OCI-LY1 (cell line): ENCODE data around the gene CENPU.

Experiments used
- EZH2 ChIP-seq: fragments of 200-600 bp; sonication (generic), shearing (Covaris generic); IDR thresholded peaks from 2 replicates; pipeline ENCODE4 v1.8.0; 2017; ENCODE audit warnings: borderline replicate concordance, mixed run types, mild to moderate bottlenecking, antibody characterized with exemption, low read length, moderate library complexity, mixed read lengths
- TF ChIP-seq, protein P1 (sequence below): fragments of 200-600 bp; sonication (generic), shearing (Covaris generic); IDR thresholded peaks from 2 replicates; pipeline ENCODE4 v1.5.1; 2017; ENCODE audit warnings: mild to moderate bottlenecking, antibody characterized with exemption, low read length, moderate library complexity, mixed read lengths

- TF ChIP-seq, protein P1, sequence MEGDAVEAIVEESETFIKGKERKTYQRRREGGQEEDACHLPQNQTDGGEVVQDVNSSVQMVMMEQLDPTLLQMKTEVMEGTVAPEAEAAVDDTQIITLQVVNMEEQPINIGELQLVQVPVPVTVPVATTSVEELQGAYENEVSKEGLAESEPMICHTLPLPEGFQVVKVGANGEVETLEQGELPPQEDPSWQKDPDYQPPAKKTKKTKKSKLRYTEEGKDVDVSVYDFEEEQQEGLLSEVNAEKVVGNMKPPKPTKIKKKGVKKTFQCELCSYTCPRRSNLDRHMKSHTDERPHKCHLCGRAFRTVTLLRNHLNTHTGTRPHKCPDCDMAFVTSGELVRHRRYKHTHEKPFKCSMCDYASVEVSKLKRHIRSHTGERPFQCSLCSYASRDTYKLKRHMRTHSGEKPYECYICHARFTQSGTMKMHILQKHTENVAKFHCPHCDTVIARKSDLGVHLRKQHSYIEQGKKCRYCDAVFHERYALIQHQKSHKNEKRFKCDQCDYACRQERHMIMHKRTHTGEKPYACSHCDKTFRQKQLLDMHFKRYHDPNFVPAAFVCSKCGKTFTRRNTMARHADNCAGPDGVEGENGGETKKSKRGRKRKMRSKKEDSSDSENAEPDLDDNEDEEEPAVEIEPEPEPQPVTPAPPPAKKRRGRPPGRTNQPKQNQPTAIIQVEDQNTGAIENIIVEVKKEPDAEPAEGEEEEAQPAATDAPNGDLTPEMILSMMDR: no peak
- TF ChIP-seq EZH2: no peak
Measured at GRCh38 chr4:184760681-184761080, 26.8 kb upstream of the CENPU start.
